8988T (cell line): ENCODE data around the gene SPX.

ENCODE experiments used
- DNase-seq: peaks from one replicate; pipeline ENCODE4 v3.0.0; 2011

Gene SPX

GRCh38 chr12:21541773-21542172, 15.7 kb downstream of the SPX start:
- DNase-seq = no peak

GRCh38 chr12:21542403-21542802, 16.3 kb downstream of the SPX start:
- DNase-seq = no peak

DNA sequence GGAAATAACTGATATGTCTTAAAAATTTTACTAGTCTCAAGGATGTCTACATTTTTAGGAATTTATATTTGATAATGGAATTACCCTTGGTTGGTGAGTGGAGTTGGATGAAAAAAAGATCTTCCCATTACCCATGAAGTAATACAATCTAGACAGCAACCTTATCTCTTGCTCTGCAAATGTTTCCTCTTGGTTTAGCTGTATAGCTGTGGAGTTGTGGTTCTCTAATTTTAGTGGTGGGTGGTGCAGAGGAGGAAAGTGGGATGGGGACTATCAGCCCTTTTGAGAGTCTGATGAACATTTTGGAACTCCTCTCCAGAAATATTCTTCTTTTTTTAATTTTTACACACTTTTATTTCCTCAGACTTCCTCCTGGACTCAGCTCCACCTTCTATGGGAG, 17.1 kb downstream of the SPX start:
- no peak for DNase-seq

DNA sequence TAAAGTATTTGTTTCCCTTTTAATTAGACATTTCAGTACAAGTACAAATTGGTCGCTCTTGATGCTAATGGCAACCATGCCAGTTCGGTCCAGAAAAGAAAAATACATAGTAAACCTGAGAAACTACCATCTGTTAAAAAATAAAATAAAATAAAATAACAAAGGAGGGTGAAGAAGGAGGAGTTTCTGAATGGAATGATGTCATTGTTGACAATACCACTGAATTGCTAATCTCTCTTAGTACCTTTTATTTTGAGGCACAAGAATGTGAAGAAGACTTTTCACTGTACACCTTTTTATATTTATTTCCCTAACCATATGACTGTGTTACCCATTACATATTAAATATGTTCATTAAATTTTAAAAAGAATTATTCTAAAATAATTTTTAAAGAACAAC, 19.5 kb downstream of the SPX start:
- no peak for DNase-seq

GRCh38 chr12:21546716-21547115, 20.6 kb downstream of the SPX start:
- no peak for DNase-seq

GRCh38 chr12:21547437-21547836, 21.3 kb downstream of the SPX start:
- DNase-seq = no peak

GRCh38 chr12:21551841-21552465, 25.9 kb downstream of the SPX start:
- DNase-seq = no peak

DNA sequence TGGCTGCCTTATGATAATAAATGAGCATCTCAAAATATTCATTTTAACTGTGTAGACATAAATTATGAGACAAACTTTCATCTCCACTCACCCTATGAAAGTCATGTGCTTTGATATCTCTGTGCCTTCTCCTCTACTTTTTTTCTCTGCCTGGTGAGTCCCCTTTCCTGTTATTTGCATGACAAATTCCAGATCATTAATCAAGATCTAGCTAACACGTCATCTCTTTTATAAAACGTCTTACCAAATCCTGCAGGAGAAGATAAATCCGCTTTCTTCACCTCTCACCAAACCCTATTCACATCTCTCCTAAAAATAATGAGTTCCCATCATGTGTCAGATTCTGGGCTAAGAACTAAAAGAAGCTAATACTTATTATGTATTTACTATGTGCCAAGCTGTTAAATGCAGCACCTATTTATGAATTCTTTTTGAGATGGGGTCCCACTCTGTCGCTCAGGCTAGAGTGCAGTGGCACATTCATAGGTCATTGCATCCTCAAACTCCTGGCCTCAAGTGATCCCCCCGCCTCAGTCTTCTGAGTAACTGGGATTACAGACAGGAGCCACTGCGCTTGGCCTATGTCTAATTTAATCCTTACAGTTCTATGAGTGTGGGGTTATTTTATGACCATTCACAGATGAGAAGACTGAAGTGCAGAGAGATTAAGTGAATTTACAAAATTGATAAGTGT, 26.7 kb downstream of the SPX start:
- no peak for DNase-seq

DNA sequence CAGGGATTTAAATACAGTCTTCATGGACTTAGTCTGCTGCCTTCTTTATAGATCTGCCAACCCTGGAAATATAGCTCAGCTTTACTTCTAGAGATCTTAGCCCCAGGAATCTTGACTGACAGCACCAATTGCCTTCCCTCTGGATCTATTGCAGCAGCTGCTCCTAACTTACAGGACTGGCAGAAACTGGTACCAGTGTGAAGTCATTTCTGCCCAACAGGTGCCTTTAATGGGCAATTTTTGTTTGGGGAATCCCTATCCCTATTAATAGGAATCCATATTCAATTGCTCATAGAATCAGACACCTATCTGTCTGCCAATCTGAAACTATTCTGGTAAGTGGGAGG, 27.2 kb downstream of the SPX start:
- DNase-seq = no peak

- DNase-seq = no peak
Measured at GRCh38 chr12:21558100-21558679, 32.1 kb downstream of the SPX start.

GRCh38 chr12:21559855-21560569, 33.9 kb downstream of the SPX start:
- DNase-seq = no peak

- no peak for DNase-seq
Measured at GRCh38 chr12:21561158-21561557, 35.1 kb downstream of the SPX start.

- DNase-seq = no peak
Measured at GRCh38 chr12:21562859-21563258, 36.8 kb downstream of the SPX start.

GRCh38 chr12:21566223-21566906, 40.3 kb downstream of the SPX start:
- DNase-seq = no peak

DNA sequence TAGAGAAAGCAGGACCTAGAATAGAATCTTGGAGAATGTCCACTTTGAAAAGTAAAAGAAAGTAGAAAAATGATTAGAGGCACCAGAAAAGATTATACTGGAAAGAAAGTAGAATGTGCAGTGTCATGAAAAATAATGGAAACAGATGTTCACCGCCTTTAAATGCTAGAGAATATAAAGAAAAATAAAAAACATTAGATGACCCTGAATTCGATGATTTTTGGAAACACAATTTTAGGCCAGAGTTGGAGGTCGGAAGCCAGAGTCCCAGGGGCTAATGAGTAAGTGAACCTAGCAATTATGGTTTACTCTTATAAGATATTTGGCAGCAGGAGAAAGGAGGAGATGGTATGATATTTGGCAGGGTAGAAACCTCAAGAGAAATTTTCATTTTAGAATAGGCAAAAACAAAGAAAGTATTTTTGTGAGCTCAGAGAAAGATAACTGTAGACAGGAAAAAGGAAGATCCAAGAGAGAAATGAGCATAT, 40.9 kb downstream of the SPX start:
- no peak for DNase-seq

DNA sequence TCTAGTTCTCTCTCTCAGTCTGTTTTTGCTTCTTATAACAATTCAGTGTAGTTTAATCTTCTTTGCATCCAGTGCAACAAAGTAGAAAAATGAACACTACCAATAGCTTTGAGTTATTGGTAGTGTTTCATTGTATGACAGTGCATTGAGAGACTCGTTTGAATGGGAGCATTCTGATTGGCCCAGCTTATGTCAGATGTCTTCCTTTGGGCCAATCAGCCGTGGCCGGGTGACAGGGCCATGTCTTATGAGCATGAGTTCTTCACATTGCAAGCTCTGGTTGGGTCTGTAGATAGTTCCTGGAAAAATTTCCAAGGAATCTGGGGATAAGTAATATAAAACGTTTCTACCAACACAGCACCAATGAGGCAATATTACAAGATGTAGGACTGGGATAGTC, 42.0 kb downstream of the SPX start:
- DNase-seq = no peak

- DNase-seq = no peak
Measured at GRCh38 chr12:21571046-21571445, 45.0 kb downstream of the SPX start.

DNA sequence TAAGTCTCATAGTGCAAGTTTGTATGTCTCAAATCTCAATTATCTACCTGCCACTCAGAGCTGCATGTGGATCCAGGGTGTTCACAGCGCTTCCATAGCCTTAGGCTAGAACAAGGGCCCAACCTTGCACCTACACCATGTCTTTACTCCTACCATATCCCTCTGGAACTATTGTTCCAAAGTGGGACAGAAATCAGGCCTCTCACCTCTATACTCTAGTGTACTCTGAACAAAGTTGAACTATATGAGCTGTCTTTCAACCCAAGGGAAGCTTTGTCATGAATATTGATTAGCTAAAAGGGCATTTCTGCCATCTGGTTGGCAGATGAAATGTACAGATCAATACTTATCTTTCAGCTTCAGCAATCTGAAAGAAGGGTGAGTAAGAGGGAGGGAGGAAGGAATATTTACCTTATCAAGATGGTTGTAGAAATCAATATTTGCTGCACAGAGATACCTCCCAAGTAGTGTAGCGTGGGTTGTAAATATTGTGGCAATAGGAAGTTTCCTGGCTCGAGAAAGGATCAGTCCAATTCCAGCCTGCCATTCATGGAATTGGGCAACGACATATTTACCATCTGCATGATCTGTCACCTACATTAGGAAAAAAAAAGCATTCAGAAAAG, 47.8 kb downstream of the SPX start:
- no peak for DNase-seq

DNA sequence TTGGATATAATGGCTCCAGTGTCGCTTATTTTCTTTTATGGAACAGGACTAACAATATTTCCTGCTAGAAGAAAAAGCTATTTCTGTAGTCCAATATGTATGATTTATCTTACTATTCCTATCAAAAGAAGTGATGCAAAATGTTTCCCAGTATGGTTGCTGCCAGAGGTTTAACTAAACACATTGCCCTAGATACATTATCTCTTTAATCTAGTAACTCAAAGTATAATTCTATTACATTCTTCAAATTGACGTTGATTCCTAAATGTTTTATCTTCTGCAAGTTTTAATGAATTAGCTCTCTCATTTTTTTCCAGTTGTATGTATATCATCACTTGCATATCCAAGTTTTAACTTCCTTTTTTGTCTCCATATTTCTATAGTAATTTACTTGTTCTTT, 50.3 kb downstream of the SPX start:
- no peak for DNase-seq

- DNase-seq = no peak
Measured at GRCh38 chr12:21577516-21577915, 51.4 kb downstream of the SPX start.

DNA sequence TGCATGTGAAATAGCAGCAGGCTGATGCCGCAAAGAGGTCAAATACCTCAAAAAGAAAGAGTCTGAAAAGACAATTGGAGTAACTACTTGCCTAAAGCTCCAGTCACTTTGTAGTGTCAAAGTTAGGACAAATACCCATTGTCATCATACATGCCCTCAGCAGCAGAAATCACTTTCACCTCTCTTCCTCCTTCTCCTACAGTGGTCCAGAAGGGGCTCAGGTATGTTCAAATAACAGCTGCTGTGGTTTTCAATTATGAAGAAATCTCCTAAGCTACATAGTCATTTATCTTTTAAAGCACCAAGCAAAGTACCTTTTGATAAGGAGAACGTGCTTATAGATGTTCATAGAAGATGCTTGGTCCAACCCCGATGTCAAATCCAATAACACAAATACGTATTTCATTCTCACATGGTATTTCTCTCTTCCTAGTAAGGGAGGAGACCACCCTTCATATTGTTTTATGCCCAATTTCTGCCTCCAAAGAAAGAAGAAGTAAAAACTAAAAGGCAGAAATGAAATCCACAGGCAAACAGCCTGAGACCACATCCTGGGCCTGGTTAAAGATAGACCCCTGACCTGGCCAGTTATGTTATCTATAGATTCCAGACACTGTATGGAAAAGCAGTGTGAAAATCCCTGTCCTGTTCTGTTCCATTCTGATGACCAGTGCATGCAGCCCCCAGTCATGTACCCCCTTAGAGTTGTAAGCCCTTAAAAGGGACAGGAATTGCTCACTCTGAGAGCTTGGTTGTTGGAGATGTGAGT, 54.8 kb downstream of the SPX start:
- no peak for DNase-seq
